ENCODE measurements around the gene GMCL2. TPM values are rescaled to one million over a fixed set of nuclear protein-coding genes. Genes with fewer than 3 reads are reported as not detected.

The GMCL2 gene
- total and polyA plus RNA-seq, 2 donors, result 0.16 TPM; not detected in 1

GRCh38 chr5:178143901-178144300 lies 43.3 kb downstream of the GMCL2 start:
- peaks cover 6% of the 10 kb centered on the region for H3K36me3 ChIP-seq (ENCODE audit: insufficient read depth)
- WGBS, result 27% methylated on average over 10 of the region's 10 CpGs
- no peaks in the 10 kb centered on the region for H3K4me1 ChIP-seq (ENCODE audit: insufficient read depth)
- H3K4me3 ChIP-seq (ENCODE audit: low read depth, low read length), result no peak overlapping the region
- no peak for DNase-seq (ENCODE audit: extremely low spot score)
- no peak overlapping the region for H3K27ac ChIP-seq (ENCODE audit: low read depth)

DNA sequence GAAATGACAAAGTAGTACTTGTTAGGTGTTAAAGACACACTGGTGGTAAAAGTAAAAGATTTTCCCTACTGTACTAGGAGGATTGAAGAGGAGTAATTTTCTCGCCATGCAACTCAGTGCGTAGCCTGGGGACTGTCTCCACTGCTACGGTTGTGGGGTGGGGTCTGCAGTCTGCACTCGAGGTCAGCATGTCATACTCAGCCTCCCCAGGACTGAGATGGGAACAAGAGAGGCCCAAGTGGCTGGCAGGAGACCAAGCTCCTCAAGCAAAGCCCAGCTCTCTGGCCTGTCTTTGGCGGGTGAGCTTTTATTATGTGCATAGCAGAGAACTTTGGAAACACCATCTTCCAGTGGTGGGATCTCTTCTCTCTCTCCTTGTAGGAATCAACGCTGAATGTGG lies 43.9 kb downstream of the GMCL2 start:
- DNase-seq (ENCODE audit: extremely low spot score), result no peak
- Histone ChIP-seq H3K36me3 (ENCODE audit: insufficient read depth) (peaks cover 6% of the 10 kb centered on the region), H3K4me3 (ENCODE audit: low read depth, low read length) (no peak overlapping the region), H3K27ac (ENCODE audit: low read depth) (no peak overlapping the region), H3K4me1 (ENCODE audit: insufficient read depth) (no peaks in the 10 kb centered on the region)
- WGBS, result 62% methylated on average over 6 of the region's 6 CpGs

DNA sequence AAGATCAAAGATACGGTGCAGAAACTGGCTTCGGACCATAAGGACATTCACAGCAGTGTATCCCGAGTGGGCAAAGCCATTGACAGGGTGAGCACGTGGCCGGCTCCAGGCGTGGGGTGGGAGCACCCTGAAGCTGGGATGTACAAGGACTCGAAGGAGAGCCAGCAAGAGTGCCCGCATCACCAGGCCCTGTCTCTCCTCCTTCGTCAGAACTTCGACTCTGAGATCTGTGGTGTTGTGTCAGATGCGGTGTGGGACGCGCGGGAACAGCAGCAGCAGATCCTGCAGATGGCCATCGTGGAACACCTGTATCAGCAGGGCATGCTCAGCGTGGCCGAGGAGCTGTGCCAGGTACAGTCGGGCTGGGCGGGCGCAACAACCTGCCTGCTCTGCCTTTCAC lies 44.5 kb downstream of the GMCL2 start:
- H3K27ac ChIP-seq (ENCODE audit: low read depth), result no peak overlapping the region
- no peaks in the 10 kb centered on the region for H3K4me1 ChIP-seq (ENCODE audit: insufficient read depth)
- no peak for DNase-seq (ENCODE audit: extremely low spot score)
- H3K36me3 ChIP-seq (ENCODE audit: insufficient read depth), result peaks cover 2% of the 10 kb centered on the region
- 91% methylated on average over 20 of the region's 20 CpGs for WGBS
- no peak overlapping the region for H3K4me3 ChIP-seq (ENCODE audit: low read depth, low read length)

- no peak overlapping the region for H3K27ac ChIP-seq (ENCODE audit: low read depth)
- H3K4me1 ChIP-seq (ENCODE audit: insufficient read depth), result no peaks in the 10 kb centered on the region
- DNase-seq (ENCODE audit: extremely low spot score), result no peak
- H3K36me3 ChIP-seq (ENCODE audit: insufficient read depth), result no peaks in the 10 kb centered on the region
- H3K4me3 ChIP-seq (ENCODE audit: low read depth, low read length), result no peak overlapping the region
- WGBS, result 96% methylated on average over 4 of the region's 4 CpGs
Measured at GRCh38 chr5:178141550-178141949, 45.6 kb downstream of the GMCL2 start.

GRCh38 chr5:178137991-178138390 lies 49.2 kb downstream of the GMCL2 start:
- Histone ChIP-seq H3K36me3 (ENCODE audit: insufficient read depth) (no peaks in the 10 kb centered on the region), H3K4me1 (ENCODE audit: insufficient read depth) (no peaks in the 10 kb centered on the region), H3K4me3 (ENCODE audit: low read depth, low read length) (no peak overlapping the region), H3K27ac (ENCODE audit: low read depth) (no peak overlapping the region)
- DNase-seq (ENCODE audit: extremely low spot score), result no peak
- WGBS, result 91% methylated on average over 12 of the region's 12 CpGs

DNA sequence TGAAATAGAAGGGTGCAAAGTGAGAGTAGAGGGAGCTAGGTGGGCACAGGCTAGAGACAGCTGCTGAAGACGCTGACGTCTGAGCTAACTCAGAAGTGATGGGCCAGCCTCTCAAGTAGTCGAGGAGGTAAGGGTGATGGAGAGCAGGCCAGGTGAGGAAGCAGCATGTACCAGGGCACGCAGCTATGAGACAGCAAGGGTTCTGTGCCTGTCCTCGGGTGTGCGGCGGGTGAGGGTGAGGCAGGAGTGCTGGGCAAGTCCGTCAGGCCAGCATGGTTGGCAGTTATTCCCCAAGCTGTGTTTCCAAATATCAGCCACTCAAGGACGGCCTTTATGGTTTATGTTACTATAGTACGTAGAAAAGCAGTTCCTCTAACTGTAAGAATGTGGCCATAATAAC lies 50.2 kb downstream of the GMCL2 start:
- no peak overlapping the region for H3K4me3 ChIP-seq (ENCODE audit: low read depth, low read length)
- H3K36me3 ChIP-seq (ENCODE audit: insufficient read depth), result no peaks in the 10 kb centered on the region
- H3K27ac ChIP-seq (ENCODE audit: low read depth), result no peak overlapping the region
- DNase-seq (ENCODE audit: extremely low spot score), result no peak
- no peaks in the 10 kb centered on the region for H3K4me1 ChIP-seq (ENCODE audit: insufficient read depth)
- 87% methylated on average over 10 of the region's 10 CpGs for WGBS

Other genes starting within 250 kb of the GMCL2 start
- not detected for gene PROP1, start 191.1 kb downstream of the GMCL2 start, total RNA-seq
- not detected for gene PROP1, start 191.1 kb downstream of the GMCL2 start, polyA plus RNA-seq
- 4.2 TPM for gene N4BP3, start 73.8 kb downstream of the GMCL2 start, total RNA-seq
- gene N4BP3, start 73.8 kb downstream of the GMCL2 start, polyA plus RNA-seq, result 2.4 TPM
- 18.1 TPM for gene RMND5B, start 56.4 kb downstream of the GMCL2 start, total RNA-seq
- 48.3 TPM for gene RMND5B, start 56.4 kb downstream of the GMCL2 start, polyA plus RNA-seq
- 44.0 TPM for gene NHP2, start 33.5 kb downstream of the GMCL2 start, total RNA-seq
- 203 TPM for gene NHP2, start 33.5 kb downstream of the GMCL2 start, polyA plus RNA-seq
- 46.3 TPM for gene HNRNPAB, start 17.2 kb upstream of the GMCL2 start, total RNA-seq
- gene HNRNPAB, start 17.2 kb upstream of the GMCL2 start, polyA plus RNA-seq, result 109 TPM
- gene PHYKPL, start 45.4 kb upstream of the GMCL2 start, total RNA-seq, result 49.1 TPM
- 40.3 TPM for gene PHYKPL, start 45.4 kb upstream of the GMCL2 start, polyA plus RNA-seq

All from urinary bladder (tissue), 4 donors.